GM12878 (cell line): Measurements from ENCODE around the gene STX12. TPM values are rescaled to one million over a fixed set of nuclear protein-coding genes. Genes with fewer than 3 reads are reported as not detected.

Source experiments
- ATAC-seq: fragments of 200-7000 bp; cut with Tn5 transposase; 3 replicates; pipeline ENCODE4 v1.9.1; 2020; ENCODE audit warnings: mild to moderate bottlenecking, moderate library complexity
- BruUV-seq: library from RNA; stranded (reverse); fragments of 400-500 nt; replicated peaks from 2 replicates; lab custom pipeline; 2021; lab: Mats Ljungman, UMichigan
- CTCF ChIA-PET: fragments of 300-600 bp; sonication (Branson Sonifier 250); formaldehyde crosslinking; extraction: SDS; loops from one replicate; lab custom pipeline; 2021; ENCODE audit warnings: inconsistent platforms; lab: Yijun Ruan, JAX
- POLR2A ChIA-PET: fragments of 350-600 bp; formaldehyde crosslinking; extraction: SDS; loops from one replicate; lab custom pipeline; 2021; ENCODE audit warnings: inconsistent platforms; lab: Charles Lee
- RAD21 ChIA-PET: fragments of 300-600 bp; sonication (Branson Sonifier 250); formaldehyde crosslinking; loops from one replicate; lab custom pipeline; 2023; ENCODE audit warnings: antibody characterized with exemption; ENCODE audit not compliant: unreplicated experiment; lab: Charles Lee
- SMC1A ChIA-PET: fragments of 300-600 bp; sonication (Branson Sonifier 250); formaldehyde crosslinking; loops from one replicate; lab custom pipeline; 2023; ENCODE audit not compliant: unreplicated experiment, uncharacterized antibody; lab: Charles Lee
- DNase-seq: peaks from one replicate; pipeline ENCODE4 v3.0.0-alpha.2; 2011; ENCODE audit warnings: low read depth, low spot score
- FAIRE-seq: peaks from 3 replicates; lab custom pipeline; 2011; peaks lifted over from hg19 to GRCh38; lab: Jason Lieb, UNC
- H2AFZ ChIP-seq: 2 replicates; pipeline ENCODE4 v1.6.0; 2011; ENCODE audit warnings: low read depth, low read length, control low read depth; ENCODE audit not compliant: control insufficient read depth
- H3K27ac ChIP-seq: 2 replicates; pipeline ENCODE4 v1.5.1; 2011; ENCODE audit warnings: control low read depth; ENCODE audit not compliant: control insufficient read depth, insufficient read depth
- H3K27me3 ChIP-seq, 2 experiments: replicated peaks in 1 of 2; 2 replicates each; pipeline versions ENCODE4 v1.6.0 to v1.6.1; 2011; ENCODE audit warnings: low read length in 1 of 2; ENCODE audit not compliant: control insufficient read depth in 2 of 2, insufficient read depth in 2 of 2
- H3K36me3 ChIP-seq, 2 experiments: 2 replicates each; pipeline ENCODE4 v1.5.1; 2011; ENCODE audit warnings: low read length in 1 of 2; ENCODE audit not compliant: control insufficient read depth in 2 of 2, insufficient read depth in 2 of 2
- H3K4me1 ChIP-seq: 2 replicates; pipeline ENCODE4 v1.6.1; 2011; ENCODE audit warnings: mild to moderate bottlenecking, low read length, moderate library complexity, mixed read lengths; ENCODE audit not compliant: control insufficient read depth, insufficient read depth
- H3K4me2 ChIP-seq: 2 replicates; pipeline ENCODE4 v1.6.0; 2011; ENCODE audit warnings: control low read depth; ENCODE audit not compliant: control insufficient read depth, insufficient read depth
- H3K4me3 ChIP-seq: fragments of 200-600 bp; sonication (generic); 2 replicates; pipeline ENCODE4 v1.5.1; 2016
- H3K79me2 ChIP-seq: 2 replicates; pipeline ENCODE4 v1.6.0; 2011; ENCODE audit warnings: low read length; ENCODE audit not compliant: control insufficient read depth, insufficient read depth
- H3K9ac ChIP-seq: 2 replicates; pipeline ENCODE4 v1.8.0; 2011; ENCODE audit warnings: low read length, control low read depth, mixed read lengths; ENCODE audit not compliant: control insufficient read depth, insufficient read depth
- H3K9me3 ChIP-seq: replicated peaks from 3 replicates; pipeline ENCODE4 v1.5.1; 2011; ENCODE audit warnings: mild to moderate bottlenecking, low read length; ENCODE audit not compliant: control insufficient read depth, insufficient read depth
- H4K20me1 ChIP-seq: 2 replicates; pipeline ENCODE4 v1.6.0; 2011; ENCODE audit not compliant: control insufficient read depth, insufficient read depth
- BCL11A ChIP-seq: IDR thresholded peaks from 2 replicates; pipeline ENCODE4 v1.6.1; 2011; ENCODE audit warnings: low read depth, low read length
- DPF2 ChIP-seq: fragments of 450-650 bp; IDR thresholded peaks from 2 replicates; pipeline ENCODE4 v1.6.1; 2017; ENCODE audit warnings: mild to moderate bottlenecking
- EED ChIP-seq: sonication (generic); IDR thresholded peaks from 2 replicates; pipeline ENCODE4 v1.6.1; 2016; ENCODE audit warnings: antibody characterized with exemption, low read depth
- EP300 ChIP-seq, 2 experiments: fragments of 150-350 bp in 1 of 2; IDR thresholded peaks; 2 replicates each; pipeline ENCODE4 v1.6.1; 2011 to 2012; ENCODE audit warnings: low read depth in 2 of 2, low read length in 2 of 2, borderline replicate concordance in 1 of 2, improper control_type of control experiment in 1 of 2, inconsistent platforms in 1 of 2; ENCODE audit not compliant: control insufficient read depth in 1 of 2
- FOS ChIP-seq: IDR thresholded peaks from 3 replicates; pipeline ENCODE4 v1.6.1; 2011; ENCODE audit warnings: borderline replicate concordance; ENCODE audit not compliant: insufficient read length; ENCODE audit errors: extremely low read depth
- FOXM1 ChIP-seq: IDR thresholded peaks from 2 replicates; pipeline ENCODE4 v1.6.1; 2012; ENCODE audit warnings: low read depth, mild to moderate bottlenecking, inconsistent platforms, low read length, moderate library complexity
- HDGF ChIP-seq: fragments of 450-650 bp; IDR thresholded peaks from 2 replicates; pipeline ENCODE4 v1.6.1; 2016; ENCODE audit warnings: antibody characterized with exemption
- IKZF2 ChIP-seq, 2 experiments: fragments of 450-650 bp; IDR thresholded peaks; 2 replicates each; pipeline ENCODE4 v1.6.1; 2017; ENCODE audit warnings: mild to moderate bottlenecking in 2 of 2, moderate library complexity in 2 of 2
- MEF2B ChIP-seq: fragments of 450-650 bp; IDR thresholded peaks from 2 replicates; pipeline ENCODE4 v1.6.1; 2018; ENCODE audit warnings: mild to moderate bottlenecking, moderate library complexity; ENCODE audit not compliant: partially characterized antibody, poor library complexity, severe bottlenecking
- RELA ChIP-seq: fragments of 450-650 bp; IDR thresholded peaks from 2 replicates; pipeline ENCODE4 v1.8.0; 2014; ENCODE audit warnings: borderline replicate concordance; ENCODE audit not compliant: partially characterized antibody
- RELB ChIP-seq: fragments of 450-650 bp; IDR thresholded peaks from 2 replicates; pipeline ENCODE4 v1.6.1; 2017; ENCODE audit warnings: low read depth, mild to moderate bottlenecking, moderate library complexity
- SP1 ChIP-seq: IDR thresholded peaks from one replicate; pipeline ENCODE4 v1.6.1; 2011; ENCODE audit warnings: low read depth, low read length
- SPI1 ChIP-seq: IDR thresholded peaks from 2 replicates; pipeline ENCODE4 v1.6.1; 2011; ENCODE audit warnings: low read depth, mild to moderate bottlenecking, low read length, moderate library complexity, borderline replicate concordance; ENCODE audit not compliant: insufficient read depth
- WGBS: methylation state at CpG from one replicate; pipeline ENCODE4 v1.1.6; 2016; ENCODE audit warnings: low lambda C conversion rate; ENCODE audit not compliant: insufficient replicate concordance, insufficient coverage; ENCODE audit errors: missing lambda C conversion rate; 5-methylcytosine and 5-hydroxymethylcytosine counted together
- in situ Hi-C: fragments of 300-500 bp; cut with MboI; formaldehyde crosslinking; loops from 9 replicates; pipeline ENCODE4 v1.14.3; 2018; ENCODE audit warnings: mixed read lengths
- intact Hi-C: fragments of 100-400 bp; cut with micrococcal nuclease; formaldehyde crosslinking; loops from one replicate; pipeline ENCODE4 v1.14.2; 2022; ENCODE audit not compliant: unreplicated experiment
- polyA plus RNA-seq, 11 experiments: library from polyadenylated mRNA; depleted of rRNA in 4 of 11; unstranded in 6 of 11; stranded (reverse) in 5 of 11; fragments of >200 nt; fragmentation: Nextera tagmentation in 4 of 11; fragmentation: Illumina TruSeq in 1 of 11; extraction: Ambion mirVana in 4 of 11; extraction: Trizol in 1 of 11; gene quantifications; 1 replicate in 1 of 11; 2 replicates in 10 of 11; pipeline versions ENCODE4 v1.2.1 to v1.2.3, GENCODE V29; 2011 to 2016; ENCODE audit warnings: inconsistent platforms in 2 of 11, missing spikeins in 2 of 11, low read depth in 1 of 11
- total RNA-seq, 4 experiments: library from RNA; depleted of rRNA in 3 of 4; stranded (reverse); fragments of >200 nt in 3 of 4; fragmentation: Illumina TruSeq in 1 of 4; extraction: Trizol in 1 of 4; gene quantifications; 2 replicates each; pipeline versions ENCODE4 v1.2.1 to v1.2.3, GENCODE V29; 2013 to 2021

STX12 gene
- total and polyA plus RNA-seq, 10 of the 15 experiments (the other 5 are each of a cell fraction or from before 2014, with no cell fraction given) = 20.2 to 35.0 (median 28.1) TPM

DNA sequence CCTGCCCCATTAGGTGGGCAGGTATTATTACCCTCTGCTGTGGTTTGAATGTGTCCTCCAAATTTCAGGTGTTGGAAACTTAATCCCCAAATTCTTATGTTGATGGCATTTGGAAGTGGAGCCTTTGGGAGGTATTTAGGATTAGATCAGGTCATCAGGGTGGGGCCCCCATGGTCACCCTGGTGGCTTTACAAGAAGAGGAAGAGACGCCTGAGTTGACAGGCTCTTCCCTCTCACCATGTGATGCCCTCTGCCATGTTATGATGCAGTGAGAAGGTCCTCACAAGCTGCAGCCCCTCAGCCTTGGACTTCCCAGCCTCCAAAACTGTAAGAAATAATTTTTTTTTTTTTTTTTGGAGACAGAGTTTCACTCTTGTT is 90.5 kb downstream of the STX12 start:
- no peaks in the 10 kb centered on the region for H4K20me1 ChIP-seq
- peaks cover 44% of the 10 kb centered on the region for H3K4me1 ChIP-seq
- in situ Hi-C loops = loop anchor here (5.0 kb wide), 2 partner anchors 114 to 224 kb away; partner anchors contain the start of gene EYA3
- no peaks in the 10 kb centered on the region for H3K27me3 ChIP-seq
- SMC1A ChIA-PET = interaction anchor here (0.8 to 2.5 kb wide), 9 partner anchors 11 to 346 kb away, joined by 3 to 18 read pairs (median 5); no protein-coding TSS in a partner anchor
- no peaks in the 10 kb centered on the region for H3K36me3 ChIP-seq
- H3K9me3 ChIP-seq = no peaks in the 10 kb centered on the region; the same call in 2 of the 3 replicates
- CTCF ChIA-PET = interaction anchor here (0.6 to 1.8 kb wide), 5 partner anchors 25 to 345 kb away, joined by 3 to 6 read pairs (median 5); no protein-coding TSS in a partner anchor
- POLR2A ChIA-PET = interaction anchor here (0.6 to 2.9 kb wide), 8 partner anchors 12 to 346 kb away, joined by 3 to 17 read pairs (median 6); no protein-coding TSS in a partner anchor
- no TSS peak for BruUV-seq
- H2AFZ ChIP-seq = peak overlapping the region; percentile 73
- peak; percentile 52 for ATAC-seq
- DNase-seq = no peak
- 0 out of 4 replicates have a peak, but pooled peaks of 1 of the 2 experiments have one; percentile 4 for TF ChIP-seq EP300 (IDR thresholded peaks at IDR 0.05; ENCODE audit: borderline replicate concordance in 1 of 2, control insufficient read depth in 1 of 2, low read depth in 2 of 2, low read length in 2 of 2)
- no peak for TF ChIP-seq HDGF
- H3K27ac ChIP-seq = peak overlapping the region; percentile 76
- FAIRE-seq = no peak
- peak overlapping the region; percentile 82 for H3K4me2 ChIP-seq
- peak overlapping the region; percentile 22; the same call in 1 of the 2 replicates for H3K4me3 ChIP-seq
- H3K79me2 ChIP-seq = no peaks in the 10 kb centered on the region
- WGBS = 38% methylated on average over 1 of the region's 1 CpG
- intact Hi-C loops = loop anchor here (10.0 kb wide), 1 partner anchor 311 kb away; the partner anchor contains the start of gene PTAFR
- H3K9ac ChIP-seq = peak overlapping the region; percentile 41; the same call in 1 of the 2 replicates
- RAD21 ChIA-PET = interaction anchor here (0.7 to 1.4 kb wide), 9 partner anchors 11 to 225 kb away, joined by 3 to 5 read pairs (median 4); partner anchors contain the start of gene EYA3

DNA sequence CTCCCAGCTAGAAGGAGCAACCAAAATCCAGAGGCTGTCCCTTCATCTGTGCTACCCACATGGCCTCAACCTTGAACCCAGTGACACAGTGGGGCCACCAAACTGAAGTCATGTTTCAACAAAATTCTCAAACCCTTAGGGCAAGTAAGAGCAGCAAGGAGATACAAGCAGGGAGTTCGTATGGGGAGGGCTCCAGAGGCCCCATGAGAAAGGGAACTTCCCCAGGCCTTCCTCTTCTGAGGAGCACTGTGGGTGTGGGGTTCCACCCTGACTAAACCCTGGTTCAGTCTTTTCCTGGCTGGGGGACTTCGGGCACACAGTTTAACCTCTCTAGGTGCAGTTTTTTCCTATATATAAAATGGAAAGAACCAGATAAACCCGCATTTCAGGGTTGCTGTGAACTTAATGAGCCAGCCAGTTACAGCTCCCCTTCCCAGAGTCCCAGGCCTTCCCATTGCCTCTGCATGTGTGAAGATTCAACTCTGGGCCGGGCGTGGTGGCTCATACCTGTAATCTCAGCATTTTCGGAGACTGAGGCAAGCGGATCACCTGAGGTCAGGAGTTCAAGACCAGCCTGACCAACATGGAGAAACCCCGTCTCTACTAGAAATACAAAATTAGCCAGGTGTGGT is 91.4 kb downstream of the STX12 start:
- ATAC-seq (peak; percentile 68), FAIRE-seq (no peak), DNase-seq (peak; percentile 58)
- H3K27me3 ChIP-seq = no peaks in the 10 kb centered on the region
- ChIA-PET POLR2A (interaction anchor here (0.7 to 2.9 kb wide), 7 partner anchors 11 to 345 kb away, joined by 3 to 17 read pairs (median 8); no protein-coding TSS in a partner anchor), RAD21 (interaction anchor here (0.6 to 1.4 kb wide), 6 partner anchors 12 to 227 kb away, joined by 3 to 5 read pairs (median 4); partner anchors contain the start of gene EYA3), CTCF (interaction anchor here (1.0 to 1.8 kb wide), 3 partner anchors 64 to 223 kb away, joined by 3 to 6 read pairs (median 5); no protein-coding TSS in a partner anchor), SMC1A (interaction anchor here (0.7 to 2.5 kb wide), 8 partner anchors 10 to 345 kb away, joined by 3 to 18 read pairs (median 5); no protein-coding TSS in a partner anchor)
- peaks cover 53% of the 10 kb centered on the region for H3K4me1 ChIP-seq
- peak overlapping the region; percentile 62 for H3K4me2 ChIP-seq
- peak overlapping the region; percentile 68 for H3K9ac ChIP-seq
- peak overlapping the region; percentile 86 for H2AFZ ChIP-seq
- H3K4me3 ChIP-seq = no peak overlapping the region
- H3K9me3 ChIP-seq = no peaks in the 10 kb centered on the region; the same call in 2 of the 3 replicates
- peak overlapping the region; percentile 87 for H3K27ac ChIP-seq
- in situ Hi-C loops (loop anchor here (5.0 kb wide), 2 partner anchors 113 to 223 kb away; partner anchors contain the start of gene EYA3), intact Hi-C loops (loop anchor here (10.0 kb wide), 1 partner anchor 310 kb away; the partner anchor contains the start of gene PTAFR)
- H3K79me2 ChIP-seq = no peaks in the 10 kb centered on the region
- no TSS peak for BruUV-seq
- no peaks in the 10 kb centered on the region for H4K20me1 ChIP-seq
- 12% methylated on average over 7 of the region's 8 CpGs for WGBS
- no peaks in the 10 kb centered on the region for H3K36me3 ChIP-seq
- TF ChIP-seq BCL11A (no peak), EED (peak; percentile 61), DPF2 (peak; percentile 45; the same call in 1 of the 2 replicates), RELA (peak; percentile 47), SP1 (no peak), RELB (peak; percentile 57; the same call in 1 of the 2 replicates), FOS (no peak), MEF2B (peak; percentile 61), IKZF2 (IDR thresholded peaks at IDR 0.05) (peak; percentile 19 to 62; a peak in 3 of 4 replicates), FOXM1 (peak; percentile 16; the same call in 1 of the 2 replicates), SPI1 (peak; percentile 59; the same call in 1 of the 2 replicates)
